Neural cell (in vitro differentiated cells): Measurements from ENCODE around the gene RBBP6. TPM values are rescaled to one million over a fixed set of nuclear protein-coding genes. Genes with fewer than 3 reads are reported as not detected.
A peak's percentile ranks its signal among the peaks of the same experiment; 100 is the strongest.

Source experiments
- H2AFZ ChIP-seq: fragments of 200-600, 300-800 bp; sonication (generic), shearing (Covaris generic); 2 replicates; pipeline ENCODE4 v1.6.0; 2014; ENCODE audit warnings: low read depth, mild to moderate bottlenecking, antibody characterized with exemption, low read length, moderate library complexity
- H3F3A ChIP-seq: fragments of 200-600 bp; shearing (Covaris generic); 2 replicates; pipeline ENCODE4 v1.6.1; 2016; ENCODE audit warnings: mild to moderate bottlenecking, moderate library complexity, mixed read lengths, antibody characterized with exemption, low read length; ENCODE audit not compliant: insufficient read depth, poor library complexity, severe bottlenecking
- H3K27ac ChIP-seq: fragments of 200-600, 300-800 bp; sonication (generic), shearing (Covaris generic); 2 replicates; pipeline ENCODE4 v1.5.1; 2014; ENCODE audit warnings: mild to moderate bottlenecking, low read length, moderate library complexity
- H3K27me3 ChIP-seq: fragments of 300-800, 200-600 bp; sonication (generic), shearing (Covaris generic); 2 replicates; pipeline ENCODE4 v1.6.0; 2014; ENCODE audit warnings: mild to moderate bottlenecking, low read depth, low read length, moderate library complexity; ENCODE audit not compliant: insufficient read depth
- H3K36me3 ChIP-seq: fragments of 300-800, 200-600 bp; sonication (generic), shearing (Covaris generic); 2 replicates; pipeline ENCODE4 v1.5.1; 2014; ENCODE audit warnings: mild to moderate bottlenecking, antibody characterized with exemption, low read length, moderate library complexity; ENCODE audit not compliant: insufficient read depth
- H3K4me2 ChIP-seq: fragments of 300-800, 200-600 bp; sonication (generic), shearing (Covaris generic); 2 replicates; pipeline ENCODE4 v1.6.0; 2014; ENCODE audit warnings: mild to moderate bottlenecking, low read length
- H3K4me3 ChIP-seq: fragments of 300-800, 200-600 bp; sonication (generic), shearing (Covaris generic); 2 replicates; pipeline ENCODE4 v1.5.1; 2014; ENCODE audit warnings: mild to moderate bottlenecking, low read length, moderate library complexity
- H3K79me2 ChIP-seq: fragments of 200-600 bp; shearing (Covaris generic); replicated peaks from 2 replicates; pipeline ENCODE4 v1.6.0; 2014; ENCODE audit warnings: mild to moderate bottlenecking, low read length, moderate library complexity; ENCODE audit not compliant: insufficient read depth
- H3K9ac ChIP-seq: fragments of 300-800, 200-600 bp; sonication (generic), shearing (Covaris generic); 2 replicates; pipeline ENCODE4 v1.6.1; 2016; ENCODE audit warnings: mild to moderate bottlenecking, low read length, mixed read lengths
- H3K9me2 ChIP-seq: fragments of 200-600 bp; shearing (Covaris generic); 2 replicates; pipeline ENCODE4 v1.6.1; 2016; ENCODE audit warnings: mild to moderate bottlenecking, low read length, mixed read lengths; ENCODE audit not compliant: insufficient read depth
- H3K9me3 ChIP-seq: fragments of 200-600, 300-800 bp; sonication (generic), shearing (Covaris generic); 2 replicates; pipeline ENCODE4 v1.6.1; 2016; ENCODE audit warnings: mild to moderate bottlenecking, mixed run types, low read length, moderate library complexity, mixed read lengths
- H4K20me1 ChIP-seq: fragments of 200-600 bp; shearing (Covaris generic); 2 replicates; pipeline ENCODE4 v1.6.1; 2016; ENCODE audit warnings: mild to moderate bottlenecking, mixed run types; ENCODE audit not compliant: insufficient read depth
- CTCF ChIP-seq: fragments of 450-650 bp; IDR thresholded peaks from 2 replicates; pipeline ENCODE4 v1.5.1; 2014; ENCODE audit warnings: antibody characterized with exemption, mild to moderate bottlenecking, moderate library complexity; ENCODE audit not compliant: poor library complexity, severe bottlenecking
- EP300 ChIP-seq: fragments of 450-650 bp; conservative IDR thresholded peaks from 2 replicates; pipeline ENCODE4 v1.6.1; 2014; ENCODE audit warnings: antibody characterized with exemption, mild to moderate bottlenecking, moderate library complexity; ENCODE audit not compliant: poor library complexity, severe bottlenecking
- EZH2 ChIP-seq: fragments of 200-600, 300-800 bp; shearing (Covaris generic), sonication (generic); IDR thresholded peaks from 2 replicates; pipeline ENCODE4 v1.6.1; 2014; ENCODE audit warnings: antibody characterized with exemption, low read length, borderline replicate concordance, mild to moderate bottlenecking; ENCODE audit not compliant: insufficient read depth, poor library complexity, severe bottlenecking
- MXI1 ChIP-seq: fragments of 450-650 bp; conservative IDR thresholded peaks from 2 replicates; pipeline ENCODE4 v1.6.1; 2014; ENCODE audit warnings: antibody characterized with exemption, mild to moderate bottlenecking; ENCODE audit not compliant: poor library complexity, severe bottlenecking
- POLR2AphosphoS5 ChIP-seq: IDR thresholded peaks from 2 replicates; pipeline ENCODE4 v1.6.1; 2012
- RAD21 ChIP-seq: fragments of 450-650 bp; conservative IDR thresholded peaks from 2 replicates; pipeline ENCODE4 v1.6.1; 2014; ENCODE audit warnings: antibody characterized with exemption, mild to moderate bottlenecking, moderate library complexity
- REST ChIP-seq: IDR thresholded peaks from 2 replicates; pipeline ENCODE4 v1.6.1; 2012; ENCODE audit warnings: borderline replicate concordance
- SMC3 ChIP-seq: fragments of 450-650 bp; conservative IDR thresholded peaks from 2 replicates; pipeline ENCODE4 v1.6.1; 2014; ENCODE audit warnings: antibody characterized with exemption, mild to moderate bottlenecking, moderate library complexity; ENCODE audit not compliant: poor library complexity
- TAF1 ChIP-seq: IDR thresholded peaks from 2 replicates; pipeline ENCODE4 v1.6.1; 2012; ENCODE audit warnings: low read depth
- polyA plus RNA-seq: library from polyadenylated mRNA; depleted of rRNA; stranded (reverse); fragments of >200 nt; gene quantifications from 2 replicates; pipeline ENCODE4 v1.2.3, GENCODE V29; 2014

Gene RBBP6
- polyA plus RNA-seq, 1 donor from 2014 or later, result 75.5 TPM

- H3K4me3 ChIP-seq, result peak overlapping the region; percentile 16
Observed at GRCh38 chr16:24544640-24545039, 5.3 kb downstream of the RBBP6 start.

GRCh38 chr16:24550295-24550694 is 10.9 kb downstream of the RBBP6 start:
- Histone ChIP-seq H3K79me2 (peaks cover 43% of the 10 kb centered on the region), H3F3A (no peaks in the 10 kb centered on the region), H3K9ac (no peak overlapping the region), H3K9me2 (no peaks in the 10 kb centered on the region), H2AFZ (no peak overlapping the region), H3K4me2 (no peak overlapping the region), H3K27me3 (no peaks in the 10 kb centered on the region), H3K36me3 (peaks cover 13% of the 10 kb centered on the region), H4K20me1 (peaks cover 5% of the 10 kb centered on the region), H3K4me3 (no peak overlapping the region), H3K9me3 (no peaks in the 10 kb centered on the region), H3K27ac (no peak overlapping the region)
- TF ChIP-seq RAD21 (no peak), CTCF (no peak), POLR2AphosphoS5 (no peak), EZH2 (no peak), REST (no peak), EP300 (no peak)

More at GRCh38 chr16:24544640-24545039, 5.3 kb downstream of the RBBP6 start:
- Histone ChIP-seq H3K9me2 (no peaks in the 10 kb centered on the region), H4K20me1 (peaks cover 21% of the 10 kb centered on the region), H3K9me3 (no peaks in the 10 kb centered on the region), H3K27ac (no peak overlapping the region), H3K36me3 (peaks cover 8% of the 10 kb centered on the region), H3K27me3 (no peaks in the 10 kb centered on the region), H3F3A (no peaks in the 10 kb centered on the region), H3K79me2 (peaks cover 86% of the 10 kb centered on the region), H2AFZ (no peak overlapping the region), H3K9ac (no peak overlapping the region), H3K4me2 (no peak overlapping the region)
- TF ChIP-seq REST (no peak), EP300 (no peak), RAD21 (no peak), SMC3 (no peak), POLR2AphosphoS5 (no peak), TAF1 (no peak), EZH2 (no peak), CTCF (no peak), MXI1 (no peak)
